Measurements from ENCODE around the gene CNOT10.
"Not testable (repeated sequence)": the region's sequence is repeated elsewhere in the genome, so short reads cannot be mapped to it uniquely, and the experiment has no call there.

Gene CNOT10, protein sequence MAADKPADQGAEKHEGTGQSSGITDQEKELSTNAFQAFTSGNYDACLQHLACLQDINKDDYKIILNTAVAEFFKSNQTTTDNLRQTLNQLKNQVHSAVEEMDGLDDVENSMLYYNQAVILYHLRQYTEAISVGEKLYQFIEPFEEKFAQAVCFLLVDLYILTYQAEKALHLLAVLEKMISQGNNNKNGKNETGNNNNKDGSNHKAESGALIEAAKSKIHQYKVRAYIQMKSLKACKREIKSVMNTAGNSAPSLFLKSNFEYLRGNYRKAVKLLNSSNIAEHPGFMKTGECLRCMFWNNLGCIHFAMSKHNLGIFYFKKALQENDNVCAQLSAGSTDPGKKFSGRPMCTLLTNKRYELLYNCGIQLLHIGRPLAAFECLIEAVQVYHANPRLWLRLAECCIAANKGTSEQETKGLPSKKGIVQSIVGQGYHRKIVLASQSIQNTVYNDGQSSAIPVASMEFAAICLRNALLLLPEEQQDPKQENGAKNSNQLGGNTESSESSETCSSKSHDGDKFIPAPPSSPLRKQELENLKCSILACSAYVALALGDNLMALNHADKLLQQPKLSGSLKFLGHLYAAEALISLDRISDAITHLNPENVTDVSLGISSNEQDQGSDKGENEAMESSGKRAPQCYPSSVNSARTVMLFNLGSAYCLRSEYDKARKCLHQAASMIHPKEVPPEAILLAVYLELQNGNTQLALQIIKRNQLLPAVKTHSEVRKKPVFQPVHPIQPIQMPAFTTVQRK

DNA sequence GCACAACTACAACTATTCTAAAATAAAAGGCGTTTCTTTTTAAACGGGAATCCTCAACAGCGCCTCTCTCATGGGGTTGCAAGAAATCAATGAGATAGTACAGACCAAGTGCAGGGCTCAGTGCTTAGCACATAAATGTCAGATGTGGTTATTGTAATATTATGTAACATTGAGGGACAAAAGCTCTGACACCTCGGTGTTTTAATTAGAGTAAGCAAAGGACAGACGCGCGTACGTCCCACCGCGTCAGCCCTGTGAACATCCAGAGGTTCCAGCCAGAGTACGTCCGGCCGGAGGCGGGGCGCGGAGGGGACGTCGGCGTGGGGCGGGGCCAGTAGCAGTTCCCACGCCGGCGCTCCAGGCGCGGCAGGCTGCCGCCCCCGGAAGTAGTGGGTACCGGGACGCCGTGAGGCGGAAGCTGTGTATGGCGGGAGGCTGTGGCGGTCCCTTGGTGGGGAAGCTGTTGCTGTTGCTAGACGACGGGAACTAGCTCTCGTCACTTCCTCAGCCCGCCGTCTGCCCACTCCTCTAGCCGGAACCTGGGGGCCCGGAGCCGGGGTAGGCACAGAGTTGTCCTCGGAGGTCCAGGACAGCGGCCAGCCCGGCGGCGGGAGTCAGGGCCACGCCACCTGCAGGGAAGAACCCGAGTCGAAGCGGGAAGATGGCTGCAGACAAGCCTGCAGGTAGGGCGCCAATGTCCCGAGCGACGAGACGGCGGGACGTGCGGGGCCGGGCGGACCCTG is at the start of gene CNOT10:
Gene CNOT10, plus strand, starts transcription at position 389 of the 743 bp plus-strand sequence. Its CDS starts 273 bp downstream, at position 662.
- peak; percentile 89 for DNase-seq
- in situ Hi-C loops (cut with HindIII; ENCODE audit: low pct_ligation_motif_present, low pct_unique_long_range_greater_than_20kb, low sequenced_read_pairs) = no loop called here

DNA sequence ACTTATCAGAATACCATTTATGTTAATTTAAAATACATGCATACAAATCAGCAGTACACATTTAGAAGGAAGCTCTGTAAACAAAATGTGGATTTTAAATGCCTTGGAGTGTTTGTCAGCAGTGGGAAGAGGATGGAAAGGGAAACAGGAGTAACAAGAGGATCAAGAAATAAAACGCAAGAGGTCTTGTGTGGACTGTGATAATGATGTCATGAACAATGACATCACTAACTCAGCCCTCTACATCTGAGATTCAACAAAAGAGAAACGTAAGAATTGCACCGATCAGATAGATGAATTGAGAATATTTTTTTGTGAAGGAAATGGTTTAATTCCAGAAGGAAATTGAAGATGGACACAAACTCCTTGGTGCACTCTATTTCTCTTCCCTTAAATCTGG is 44.0 kb upstream of the CNOT10 start:
- no peak for DNase-seq
- in situ Hi-C loops (cut with HindIII; ENCODE audit: low pct_ligation_motif_present, low pct_unique_long_range_greater_than_20kb, low sequenced_read_pairs) = no loop called here

DNA sequence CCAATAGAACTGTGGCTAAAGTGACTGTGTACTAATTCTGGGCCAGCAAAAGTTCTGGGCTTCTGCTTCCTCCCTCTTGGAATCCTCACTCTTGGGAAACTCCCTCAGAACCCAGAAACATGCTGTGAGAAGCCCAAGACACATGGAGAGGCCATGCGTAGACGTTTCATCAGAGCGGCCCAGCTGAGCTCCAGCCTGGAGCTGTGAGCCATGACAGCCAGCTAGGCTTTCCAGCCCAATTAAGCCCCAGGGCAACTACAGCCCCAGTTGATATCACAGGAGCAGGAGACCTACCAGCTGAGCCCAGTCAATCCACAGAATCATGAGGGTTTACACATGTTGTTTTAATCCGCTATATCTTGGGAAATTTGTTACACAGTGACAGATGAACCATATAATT is 43.6 kb upstream of the CNOT10 start:
- DNase-seq = no peak
- in situ Hi-C loops (cut with HindIII; ENCODE audit: low pct_ligation_motif_present, low pct_unique_long_range_greater_than_20kb, low sequenced_read_pairs) = no loop called here

DNA sequence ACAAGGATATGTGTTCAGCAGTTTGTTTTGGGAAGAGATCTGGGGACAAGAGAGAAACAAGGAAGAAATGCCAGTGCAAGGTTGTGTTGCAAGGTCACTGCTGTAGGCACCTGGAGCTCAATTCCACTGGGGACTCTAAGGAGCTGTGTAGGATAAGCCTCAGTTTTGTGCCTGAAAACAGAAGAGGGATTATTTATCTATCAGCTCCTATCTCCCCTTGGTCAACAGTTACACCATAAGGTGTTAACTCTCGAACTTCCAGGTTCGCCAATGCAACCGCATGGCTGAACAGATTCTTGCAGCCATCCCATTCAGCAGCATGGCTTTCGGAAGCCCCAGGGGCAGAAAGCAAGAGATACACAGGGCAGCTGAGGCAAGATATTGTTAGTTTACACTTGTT is 41.6 kb upstream of the CNOT10 start:
- in situ Hi-C loops (cut with HindIII; ENCODE audit: low pct_ligation_motif_present, low pct_unique_long_range_greater_than_20kb, low sequenced_read_pairs) = no loop called here
- DNase-seq = no peak

DNA sequence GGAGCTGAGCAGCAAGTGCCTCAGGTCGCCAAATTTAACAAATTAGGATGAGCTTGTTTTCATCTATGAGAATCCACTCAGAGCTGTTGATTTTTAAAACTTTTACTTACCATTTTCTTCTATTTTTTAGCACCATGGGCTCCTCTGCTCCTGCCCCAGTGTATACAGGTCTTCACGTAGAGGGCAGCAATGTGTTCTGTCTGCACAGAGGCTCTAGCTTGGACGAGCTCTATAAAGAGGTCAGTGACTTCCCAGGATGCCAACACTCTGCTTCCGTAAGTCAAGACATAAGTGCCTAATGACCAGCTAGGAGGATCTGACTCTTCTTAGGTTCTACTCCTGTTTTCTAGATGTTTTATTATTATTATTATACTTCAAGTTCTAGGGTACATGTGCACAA is 41.2 kb upstream of the CNOT10 start:
- in situ Hi-C loops (cut with HindIII; ENCODE audit: low pct_ligation_motif_present, low pct_unique_long_range_greater_than_20kb, low sequenced_read_pairs) = no loop called here
- no peak for DNase-seq

DNA sequence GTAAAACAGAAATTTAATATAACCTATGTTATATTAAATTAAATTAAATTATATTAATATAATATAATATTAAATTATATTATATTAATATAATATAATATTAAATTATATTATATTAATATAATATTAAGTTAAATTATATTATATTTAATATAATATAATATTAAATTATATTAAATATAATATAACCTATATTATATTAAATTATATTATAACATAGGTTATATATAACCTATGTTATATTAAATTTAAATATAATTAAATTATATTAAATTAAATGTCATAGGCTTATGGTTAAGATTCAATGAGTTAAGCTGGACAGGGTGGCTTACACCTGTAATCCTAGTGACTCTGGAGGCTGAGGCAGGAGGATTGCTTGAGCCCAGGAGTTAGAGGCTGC is 40.6 kb upstream of the CNOT10 start:
- in situ Hi-C loops (cut with HindIII; ENCODE audit: low pct_ligation_motif_present, low pct_unique_long_range_greater_than_20kb, low sequenced_read_pairs) = no loop called here
- DNase-seq = no peak

DNA sequence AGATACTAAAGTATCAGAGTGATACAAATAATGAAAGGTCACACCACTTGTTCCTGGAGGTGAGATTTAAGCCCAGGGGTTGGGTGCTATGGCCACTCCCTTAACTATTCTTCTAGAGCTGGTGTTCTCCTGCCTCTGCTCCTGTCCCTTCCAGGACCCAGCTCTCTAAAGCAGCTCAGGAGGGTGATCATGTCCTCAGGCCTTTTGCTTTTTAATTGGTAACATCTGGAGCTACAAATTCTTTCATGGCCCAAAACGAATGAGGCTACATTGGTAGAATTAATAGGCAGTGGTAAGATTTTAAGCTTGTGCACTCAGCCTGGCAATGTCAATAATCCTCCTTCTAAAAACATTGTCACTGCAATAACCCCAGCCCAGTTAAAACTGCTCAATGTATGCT is 38.2 kb upstream of the CNOT10 start:
- in situ Hi-C loops (cut with HindIII; ENCODE audit: low pct_ligation_motif_present, low pct_unique_long_range_greater_than_20kb, low sequenced_read_pairs) = no loop called here
- DNase-seq = no peak

DNA sequence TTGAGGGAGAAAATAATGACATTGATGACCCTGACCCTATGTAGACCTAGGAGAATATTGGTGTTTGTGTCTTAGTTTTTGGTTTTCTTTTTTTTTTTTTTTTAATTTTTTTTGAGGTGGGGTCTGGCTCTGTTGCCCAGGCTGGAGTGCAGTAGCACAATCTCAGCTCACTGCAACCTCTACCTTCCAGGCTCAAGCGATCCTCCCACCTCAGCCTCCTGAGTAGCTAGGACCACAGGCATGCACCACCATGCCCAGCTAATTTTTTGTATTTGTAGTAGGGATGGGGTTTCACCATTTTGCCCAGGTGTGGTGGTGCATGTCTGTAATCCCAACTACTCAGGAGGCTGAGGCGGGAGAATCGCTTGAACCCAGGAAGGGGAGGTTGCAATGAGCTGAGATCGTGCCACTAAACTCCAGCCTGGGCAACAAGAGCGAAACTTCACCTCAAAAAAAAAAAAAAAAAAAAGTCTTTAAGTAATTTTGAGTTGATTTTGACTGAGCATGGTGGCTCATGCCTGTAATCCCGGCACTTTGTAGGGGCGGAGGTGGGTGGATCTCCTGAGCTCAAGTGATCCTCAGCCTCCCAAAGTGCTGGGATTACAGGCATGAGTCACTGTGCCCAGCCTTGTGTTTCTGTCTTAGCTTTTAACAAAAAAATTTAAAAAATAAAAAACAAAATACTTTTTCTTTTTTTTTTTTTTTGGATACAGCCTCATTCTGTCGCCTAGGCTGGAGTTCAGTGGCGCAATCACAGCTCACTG is 32.5 kb upstream of the CNOT10 start:
- DNase-seq; in situ Hi-C loops (cut with HindIII; ENCODE audit: low pct_ligation_motif_present, low pct_unique_long_range_greater_than_20kb, low sequenced_read_pairs): not testable (repeated sequence)

DNA sequence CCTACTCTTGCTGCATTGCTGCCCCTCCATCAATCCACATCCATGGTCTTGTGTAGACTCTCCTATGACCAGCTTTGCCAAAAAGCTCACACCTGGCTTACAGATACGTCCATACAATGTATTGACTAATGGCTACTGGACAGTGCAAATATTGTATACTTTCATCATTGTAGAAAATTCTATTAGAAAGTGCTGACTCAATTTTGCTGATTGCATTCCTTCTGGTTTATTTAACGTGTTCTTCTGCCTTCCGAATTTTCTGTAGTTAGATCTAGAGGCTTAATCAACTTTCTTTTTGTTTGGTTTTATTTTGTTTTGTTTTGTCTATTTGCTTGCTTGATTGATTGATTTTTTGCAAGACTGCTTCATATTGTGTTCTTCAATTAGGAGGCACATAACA is 29.8 kb upstream of the CNOT10 start:
- in situ Hi-C loops (cut with HindIII; ENCODE audit: low pct_ligation_motif_present, low pct_unique_long_range_greater_than_20kb, low sequenced_read_pairs) = no loop called here
- DNase-seq = no peak

DNA sequence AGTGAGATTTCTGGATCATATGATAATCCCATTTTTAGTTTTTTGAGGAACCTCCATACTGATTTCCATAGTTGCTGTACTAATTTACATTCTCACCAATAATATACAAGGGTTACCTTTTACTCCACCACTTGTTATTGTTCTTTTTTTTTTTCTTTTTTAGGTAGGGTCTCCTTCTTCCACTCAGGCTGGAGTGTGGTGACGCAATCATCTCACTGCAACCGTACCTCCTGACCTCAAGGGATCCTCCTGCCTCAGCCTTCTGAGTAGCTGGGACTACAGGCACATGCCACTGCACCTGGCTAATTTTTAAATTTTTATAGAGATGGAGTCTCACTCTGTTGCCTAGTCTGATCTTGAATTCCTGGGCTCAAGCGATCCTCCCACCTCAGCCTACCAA is 24.4 kb upstream of the CNOT10 start:
- no peak for DNase-seq
- in situ Hi-C loops (cut with HindIII; ENCODE audit: low pct_ligation_motif_present, low pct_unique_long_range_greater_than_20kb, low sequenced_read_pairs) = no loop called here

DNA sequence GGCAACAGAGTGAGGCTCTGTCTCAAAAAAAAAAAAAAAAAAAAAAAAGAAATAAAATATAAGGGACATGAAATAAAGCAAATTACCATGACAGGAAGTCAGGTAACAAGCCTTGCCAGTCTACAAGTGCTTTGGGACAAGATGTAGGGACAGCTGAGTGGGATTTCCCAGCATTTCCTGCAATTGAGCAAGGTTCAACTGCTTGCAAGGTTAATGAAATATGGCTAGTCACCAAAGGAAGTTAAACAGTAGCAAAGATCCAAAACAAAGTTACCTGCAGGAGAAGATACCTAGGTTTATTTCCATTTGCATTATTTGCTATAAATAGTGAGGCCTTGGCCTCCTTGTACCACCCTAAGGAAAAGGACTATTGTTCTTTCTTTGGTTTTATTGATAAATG is 22.3 kb upstream of the CNOT10 start:
- no peak for DNase-seq
- in situ Hi-C loops (cut with HindIII; ENCODE audit: low pct_ligation_motif_present, low pct_unique_long_range_greater_than_20kb, low sequenced_read_pairs) = no loop called here

DNA sequence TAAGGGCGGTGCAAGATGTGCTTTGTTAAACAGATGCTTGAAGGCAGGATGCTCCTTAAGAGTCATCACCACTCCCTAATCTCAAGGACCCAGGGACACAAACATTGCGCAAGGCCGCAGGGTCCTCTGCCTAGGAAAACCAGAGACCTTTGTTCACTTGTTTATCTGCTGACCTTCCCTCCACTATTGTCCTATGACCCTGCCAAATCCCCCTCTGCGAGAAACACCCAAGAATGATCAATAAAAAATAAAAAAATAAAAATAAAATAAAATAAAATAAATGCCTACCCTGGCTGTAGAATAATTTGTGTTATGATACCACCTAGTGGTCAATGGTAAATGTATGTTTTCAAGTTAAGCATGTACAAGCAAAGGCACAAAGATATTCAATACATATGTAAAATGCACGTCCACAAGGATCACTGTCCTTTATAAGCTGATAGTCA is 20.3 kb upstream of the CNOT10 start:
- peak; percentile 37 for DNase-seq
- in situ Hi-C loops (cut with HindIII; ENCODE audit: low pct_ligation_motif_present, low pct_unique_long_range_greater_than_20kb, low sequenced_read_pairs) = not testable (repeated sequence)

DNA sequence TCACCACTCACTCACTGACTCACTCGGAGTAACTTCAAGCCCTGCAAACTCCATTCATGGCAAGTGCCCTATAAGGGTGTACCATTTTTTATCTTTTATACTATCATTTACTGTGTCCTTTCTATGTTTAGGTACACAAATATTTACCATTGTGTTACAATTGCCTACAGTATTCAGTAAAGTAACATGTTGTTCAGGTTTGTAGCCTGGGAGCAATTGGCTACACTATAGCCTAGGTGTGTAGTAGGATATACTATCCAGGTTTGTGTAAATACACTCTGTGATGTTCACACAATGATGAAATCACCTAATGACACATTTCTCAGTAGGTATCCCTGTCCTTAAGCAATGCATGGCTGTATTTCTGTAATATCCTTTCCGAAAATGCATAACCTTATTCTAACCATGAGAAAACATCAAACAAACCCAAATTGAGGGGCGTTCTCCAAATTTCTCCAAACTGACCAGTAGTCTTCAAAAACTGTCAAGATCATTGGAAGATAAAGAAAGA is 17.9 kb upstream of the CNOT10 start:
- in situ Hi-C loops (cut with HindIII; ENCODE audit: low pct_ligation_motif_present, low pct_unique_long_range_greater_than_20kb, low sequenced_read_pairs) = no loop called here
- DNase-seq = no peak

DNA sequence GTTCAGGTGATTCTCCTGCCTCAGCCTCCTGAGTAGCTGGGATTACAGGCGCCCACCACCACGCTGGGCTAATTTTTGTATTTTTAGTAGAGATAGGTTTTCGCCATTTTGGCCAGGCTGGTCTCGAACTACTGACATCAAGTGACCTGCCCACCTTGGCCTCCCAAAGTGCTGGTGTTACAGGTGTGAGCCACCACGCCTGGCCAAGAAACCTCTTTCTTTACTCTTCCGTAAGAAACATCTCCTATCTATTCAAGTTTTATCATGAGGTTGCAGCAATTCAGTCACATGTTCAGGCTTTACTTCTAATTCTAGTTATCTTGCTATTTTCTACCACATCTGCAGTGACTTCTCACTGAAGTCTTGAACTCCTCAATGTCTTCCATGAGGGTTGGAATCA is 15.8 kb upstream of the CNOT10 start:
- DNase-seq; in situ Hi-C loops (cut with HindIII; ENCODE audit: low pct_ligation_motif_present, low pct_unique_long_range_greater_than_20kb, low sequenced_read_pairs): not testable (repeated sequence)

DNA sequence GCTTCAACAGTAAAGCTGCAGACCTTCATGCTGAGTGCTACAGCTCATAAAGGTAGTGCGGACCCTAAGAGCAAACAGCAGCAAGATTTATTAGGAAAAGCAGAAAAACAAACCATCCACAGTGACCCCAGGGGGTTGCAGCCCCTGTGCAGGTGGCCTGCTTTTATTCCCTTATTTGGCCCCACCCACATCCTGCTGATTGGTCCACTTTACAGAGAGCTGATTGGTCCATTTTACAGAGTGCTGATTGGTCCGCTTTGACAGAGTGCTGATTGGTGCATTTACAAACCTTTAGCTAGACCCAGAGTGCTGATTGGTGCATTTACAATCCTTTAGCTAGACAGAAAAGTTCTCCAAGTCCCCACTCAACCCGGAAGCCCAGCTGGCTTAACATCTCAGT is 11.3 kb upstream of the CNOT10 start:
- DNase-seq; in situ Hi-C loops (cut with HindIII; ENCODE audit: low pct_ligation_motif_present, low pct_unique_long_range_greater_than_20kb, low sequenced_read_pairs): not testable (repeated sequence)

DNA sequence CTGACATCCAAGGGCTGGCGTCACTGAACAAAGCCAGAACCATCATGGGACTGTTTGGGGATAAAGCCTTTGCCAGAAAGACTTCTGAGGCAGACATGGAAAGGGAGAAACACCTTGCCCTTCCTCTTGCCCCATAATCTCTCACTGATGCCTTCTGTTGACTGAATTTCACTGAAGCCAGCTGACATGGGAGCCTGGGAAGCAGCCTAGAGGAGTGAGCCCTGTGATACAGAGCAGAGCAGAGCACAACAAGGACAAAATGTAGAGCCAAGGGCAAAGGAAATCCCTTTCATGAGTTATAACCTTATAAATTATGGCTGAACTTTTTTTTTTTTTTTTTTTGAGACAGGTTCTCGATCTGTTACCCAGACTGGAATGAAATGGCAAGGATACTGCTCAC is 9.8 kb upstream of the CNOT10 start:
- in situ Hi-C loops (cut with HindIII; ENCODE audit: low pct_ligation_motif_present, low pct_unique_long_range_greater_than_20kb, low sequenced_read_pairs) = no loop called here
- no peak for DNase-seq

DNA sequence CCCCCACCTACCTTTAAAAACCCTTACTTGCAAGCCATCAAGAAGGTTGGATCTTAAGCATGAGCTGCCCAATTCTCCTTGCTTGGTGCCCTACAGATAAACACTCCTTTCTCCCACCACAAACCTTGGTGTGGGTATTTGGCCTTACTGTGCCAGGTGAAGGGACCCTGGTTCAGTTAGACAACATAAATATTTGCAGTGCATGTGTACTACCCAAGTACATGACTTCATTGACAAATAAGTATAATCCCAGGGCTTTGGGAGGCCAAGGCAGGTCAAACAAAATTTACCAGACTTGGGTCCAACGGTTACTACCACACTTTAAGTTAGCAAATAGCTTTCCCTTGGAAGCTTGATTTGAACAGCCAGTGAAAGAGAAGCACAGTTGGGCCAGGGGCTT is 9.3 kb upstream of the CNOT10 start:
- in situ Hi-C loops (cut with HindIII; ENCODE audit: low pct_ligation_motif_present, low pct_unique_long_range_greater_than_20kb, low sequenced_read_pairs) = no loop called here
- DNase-seq = no peak

DNA sequence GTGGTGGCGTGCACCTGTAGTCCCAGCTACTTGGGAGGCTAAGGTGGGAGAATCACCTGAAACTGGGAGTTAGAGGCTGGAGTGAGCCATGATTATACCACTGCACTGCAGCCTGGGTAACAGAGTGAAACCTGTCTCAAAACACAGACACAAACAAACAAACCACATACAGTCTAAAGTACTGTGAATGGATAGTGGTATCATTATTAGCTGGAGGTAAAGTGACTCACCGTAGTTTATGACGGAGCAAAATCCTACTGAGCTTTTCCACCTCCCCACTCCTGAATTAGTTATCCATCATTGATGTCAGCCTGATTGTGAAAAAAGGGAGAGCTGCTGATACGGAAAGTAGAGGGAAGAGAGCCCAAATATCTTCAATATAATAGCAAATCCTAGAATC is 3.2 kb upstream of the CNOT10 start:
- DNase-seq = no peak
- in situ Hi-C loops (cut with HindIII; ENCODE audit: low pct_ligation_motif_present, low pct_unique_long_range_greater_than_20kb, low sequenced_read_pairs) = no loop called here
